ENCODE data around the gene RARG.

GRCh38 chr12:53233671-53234121 lies 1.7 kb upstream of the RARG start:
- TF ChIP-seq EP300 (IDR thresholded peaks at IDR 0.05; ENCODE audit: borderline replicate concordance) (no peak), CEBPB (IDR thresholded peaks at IDR 0.05) (no peak)
- TF ChIP-seq, protein P1, sequence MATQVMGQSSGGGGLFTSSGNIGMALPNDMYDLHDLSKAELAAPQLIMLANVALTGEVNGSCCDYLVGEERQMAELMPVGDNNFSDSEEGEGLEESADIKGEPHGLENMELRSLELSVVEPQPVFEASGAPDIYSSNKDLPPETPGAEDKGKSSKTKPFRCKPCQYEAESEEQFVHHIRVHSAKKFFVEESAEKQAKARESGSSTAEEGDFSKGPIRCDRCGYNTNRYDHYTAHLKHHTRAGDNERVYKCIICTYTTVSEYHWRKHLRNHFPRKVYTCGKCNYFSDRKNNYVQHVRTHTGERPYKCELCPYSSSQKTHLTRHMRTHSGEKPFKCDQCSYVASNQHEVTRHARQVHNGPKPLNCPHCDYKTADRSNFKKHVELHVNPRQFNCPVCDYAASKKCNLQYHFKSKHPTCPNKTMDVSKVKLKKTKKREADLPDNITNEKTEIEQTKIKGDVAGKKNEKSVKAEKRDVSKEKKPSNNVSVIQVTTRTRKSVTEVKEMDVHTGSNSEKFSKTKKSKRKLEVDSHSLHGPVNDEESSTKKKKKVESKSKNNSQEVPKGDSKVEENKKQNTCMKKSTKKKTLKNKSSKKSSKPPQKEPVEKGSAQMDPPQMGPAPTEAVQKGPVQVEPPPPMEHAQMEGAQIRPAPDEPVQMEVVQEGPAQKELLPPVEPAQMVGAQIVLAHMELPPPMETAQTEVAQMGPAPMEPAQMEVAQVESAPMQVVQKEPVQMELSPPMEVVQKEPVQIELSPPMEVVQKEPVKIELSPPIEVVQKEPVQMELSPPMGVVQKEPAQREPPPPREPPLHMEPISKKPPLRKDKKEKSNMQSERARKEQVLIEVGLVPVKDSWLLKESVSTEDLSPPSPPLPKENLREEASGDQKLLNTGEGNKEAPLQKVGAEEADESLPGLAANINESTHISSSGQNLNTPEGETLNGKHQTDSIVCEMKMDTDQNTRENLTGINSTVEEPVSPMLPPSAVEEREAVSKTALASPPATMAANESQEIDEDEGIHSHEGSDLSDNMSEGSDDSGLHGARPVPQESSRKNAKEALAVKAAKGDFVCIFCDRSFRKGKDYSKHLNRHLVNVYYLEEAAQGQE (IDR thresholded peaks at IDR 0.05; ENCODE audit: low read depth) = no peak

All from Ishikawa (cell line).